Measurements from ENCODE around the gene SYNGR3.

Gene SYNGR3

GRCh38 chr16:2040787-2041522 is 51.2 kb downstream of the SYNGR3 start:
- DNase-seq (ENCODE audit: low read depth in 2 of 2) = no peak

GRCh38 chr16:2042171-2042985 is 52.6 kb downstream of the SYNGR3 start:
- no peak for DNase-seq (ENCODE audit: low read depth in 2 of 2)

GRCh38 chr16:2042986-2043666 is 53.4 kb downstream of the SYNGR3 start:
- DNase-seq (ENCODE audit: low read depth in 2 of 2) = no peak

All from activated CD4-positive, alpha-beta T cell treated with anti-CD3 and anti-CD28 coated beads for 24 hours (primary cell).